Central memory CD8-positive, alpha-beta T cell (primary cell): ENCODE measurements around the gene MMAB.

Experiments used
- ATAC-seq: fragments of 150-1000 bp; cut with Tn5 transposase; replicated peaks from 2 replicates; pipeline ENCODE4 v1.10.0; 2022; ENCODE audit warnings: mild to moderate bottlenecking, moderate FRiP score, moderate number of reproducible peaks; ENCODE audit not compliant: poor library complexity, severe bottlenecking; ENCODE audit errors: extremely low read depth
- DNase-seq, 2 donors: peaks; one replicate each; pipeline ENCODE4 v3.0.0; 2021; ENCODE audit warnings: low spot score in 2 of 2
- H3K27ac Mint-ChIP-seq: one replicate; pipeline ENCODE4 v1.8.0; 2022; ENCODE audit warnings: low read depth, mild to moderate bottlenecking, moderate library complexity, mixed read lengths
- H3K27me3 Mint-ChIP-seq: one replicate; pipeline ENCODE4 v1.8.0; 2022; ENCODE audit warnings: mixed read lengths
- H3K36me3 Mint-ChIP-seq: one replicate; pipeline ENCODE4 v1.8.0; 2022; ENCODE audit warnings: mild to moderate bottlenecking, moderate library complexity, mixed read lengths; ENCODE audit not compliant: insufficient read depth
- H3K4me1 Mint-ChIP-seq: one replicate; pipeline ENCODE4 v1.8.0; 2022; ENCODE audit warnings: mixed read lengths
- H3K4me3 Mint-ChIP-seq: one replicate; pipeline ENCODE4 v1.8.0; 2022; ENCODE audit warnings: mild to moderate bottlenecking, moderate library complexity, mixed read lengths
- H3K9me3 Mint-ChIP-seq: one replicate; pipeline ENCODE4 v1.8.0; 2022; ENCODE audit warnings: mixed read lengths

The MMAB gene

GRCh38 chr12:109521831-109522230 lies 51.5 kb downstream of the MMAB start:
- Mint-ChIP-seq H3K4me1 (no peaks in the 10 kb centered on the region), H3K9me3 (no peaks in the 10 kb centered on the region), H3K36me3 (peaks cover 25% of the 10 kb centered on the region), H3K27ac (no peak overlapping the region), H3K4me3 (no peak overlapping the region), H3K27me3 (no peaks in the 10 kb centered on the region)
- ATAC-seq (no peak), DNase-seq (no peak)

GRCh38 chr12:109519787-109520186 lies 53.5 kb downstream of the MMAB start:
- ATAC-seq (no peak), DNase-seq (no peak)
- Mint-ChIP-seq H3K36me3 (peaks cover 25% of the 10 kb centered on the region), H3K27me3 (no peaks in the 10 kb centered on the region), H3K4me1 (no peaks in the 10 kb centered on the region), H3K4me3 (no peak overlapping the region), H3K9me3 (no peaks in the 10 kb centered on the region), H3K27ac (no peak overlapping the region)

- Mint-ChIP-seq H3K27ac (no peak overlapping the region), H3K4me3 (no peak overlapping the region), H3K36me3 (peaks cover 28% of the 10 kb centered on the region), H3K4me1 (no peaks in the 10 kb centered on the region), H3K27me3 (no peaks in the 10 kb centered on the region), H3K9me3 (no peaks in the 10 kb centered on the region)
- ATAC-seq, result no peak
- DNase-seq, result peak; percentile 38
Observed at GRCh38 chr12:109518820-109519665, 54.3 kb downstream of the MMAB start.

GRCh38 chr12:109517619-109518018 lies 55.7 kb downstream of the MMAB start:
- Mint-ChIP-seq H3K36me3 (peaks cover 35% of the 10 kb centered on the region), H3K9me3 (no peaks in the 10 kb centered on the region), H3K4me3 (no peak overlapping the region), H3K27me3 (no peaks in the 10 kb centered on the region), H3K27ac (no peak overlapping the region), H3K4me1 (no peaks in the 10 kb centered on the region)
- ATAC-seq (no peak), DNase-seq (no peak)

GRCh38 chr12:109513977-109514376 lies 59.3 kb downstream of the MMAB start:
- no peak for ATAC-seq
- Mint-ChIP-seq H3K4me3 (no peak overlapping the region), H3K27ac (no peak overlapping the region), H3K4me1 (no peaks in the 10 kb centered on the region), H3K9me3 (no peaks in the 10 kb centered on the region), H3K27me3 (no peaks in the 10 kb centered on the region), H3K36me3 (peaks cover 46% of the 10 kb centered on the region)
- DNase-seq, result no peak

- no peak for DNase-seq
- H3K9me3 Mint-ChIP-seq, result no peaks in the 10 kb centered on the region
- no peaks in the 10 kb centered on the region for H3K27me3 Mint-ChIP-seq
- no peaks in the 10 kb centered on the region for H3K4me1 Mint-ChIP-seq
- ATAC-seq, result no peak
- peaks cover 49% of the 10 kb centered on the region for H3K36me3 Mint-ChIP-seq
- no peak overlapping the region for H3K4me3 Mint-ChIP-seq
- H3K27ac Mint-ChIP-seq, result no peak overlapping the region
Observed at GRCh38 chr12:109513051-109513450, 60.3 kb downstream of the MMAB start.

GRCh38 chr12:109512608-109513007 lies 60.7 kb downstream of the MMAB start:
- ATAC-seq (no peak), DNase-seq (no peak)
- H3K36me3 Mint-ChIP-seq, result peaks cover 52% of the 10 kb centered on the region
- H3K9me3 Mint-ChIP-seq, result no peaks in the 10 kb centered on the region
- H3K4me1 Mint-ChIP-seq, result no peaks in the 10 kb centered on the region
- no peak overlapping the region for H3K27ac Mint-ChIP-seq
- no peak overlapping the region for H3K4me3 Mint-ChIP-seq
- no peaks in the 10 kb centered on the region for H3K27me3 Mint-ChIP-seq

GRCh38 chr12:109510196-109510595 lies 63.1 kb downstream of the MMAB start:
- DNase-seq (no peak), ATAC-seq (no peak)
- no peaks in the 10 kb centered on the region for H3K9me3 Mint-ChIP-seq
- no peak overlapping the region for H3K4me3 Mint-ChIP-seq
- no peaks in the 10 kb centered on the region for H3K27me3 Mint-ChIP-seq
- H3K27ac Mint-ChIP-seq, result no peak overlapping the region
- H3K4me1 Mint-ChIP-seq, result no peaks in the 10 kb centered on the region
- peaks cover 54% of the 10 kb centered on the region for H3K36me3 Mint-ChIP-seq

- no peak overlapping the region for H3K4me3 Mint-ChIP-seq
- no peaks in the 10 kb centered on the region for H3K9me3 Mint-ChIP-seq
- ATAC-seq, result no peak
- peaks cover 9% of the 10 kb centered on the region for H3K4me1 Mint-ChIP-seq
- H3K36me3 Mint-ChIP-seq, result peaks cover 59% of the 10 kb centered on the region
- H3K27ac Mint-ChIP-seq, result peak overlapping the region; percentile 9
- H3K27me3 Mint-ChIP-seq, result no peaks in the 10 kb centered on the region
- DNase-seq, result no peak
Observed at GRCh38 chr12:109504068-109504467, 69.2 kb downstream of the MMAB start.
